Mesendoderm (in vitro differentiated cells): ENCODE measurements around the gene ZMYND11.

Experiments
- DNase-seq: peaks from one replicate; pipeline ENCODE4 v3.0.0; 2013
- H2AK5ac ChIP-seq: 2 replicates; pipeline ENCODE4 v1.6.1; 2013; ENCODE audit warnings: low read length, inconsistent platforms
- H2BK120ac ChIP-seq: 2 replicates; pipeline ENCODE4 v1.6.1; 2013; ENCODE audit warnings: low read depth, mild to moderate bottlenecking, low read length, moderate library complexity, mixed read lengths
- H2BK15ac ChIP-seq: replicated peaks from 2 replicates; pipeline ENCODE4 v1.6.1; 2013; ENCODE audit warnings: low read depth, mild to moderate bottlenecking, moderate library complexity
- H2BK5ac ChIP-seq: 2 replicates; pipeline ENCODE4 v1.6.1; 2013; ENCODE audit warnings: low read length, inconsistent platforms
- H3K18ac ChIP-seq: 2 replicates; pipeline ENCODE4 v1.6.1; 2013; ENCODE audit warnings: mild to moderate bottlenecking, low read length, mixed read lengths
- H3K23ac ChIP-seq: one replicate; pipeline ENCODE4 v1.6.1; 2013; ENCODE audit warnings: low read length
- H3K27ac ChIP-seq: 2 replicates; pipeline ENCODE4 v1.5.1; 2013; ENCODE audit warnings: low read depth, mild to moderate bottlenecking, inconsistent platforms, low read length, moderate library complexity
- H3K27me3 ChIP-seq: 2 replicates; pipeline ENCODE4 v1.6.1; 2013; ENCODE audit warnings: low read length, control low read depth, mild to moderate bottlenecking, inconsistent platforms; ENCODE audit not compliant: insufficient read depth, poor library complexity
- H3K36me3 ChIP-seq: 2 replicates; pipeline ENCODE4 v1.6.1; 2013; ENCODE audit warnings: low read length, inconsistent platforms; ENCODE audit not compliant: control insufficient read depth, insufficient read depth
- H3K4ac ChIP-seq: one replicate; pipeline ENCODE4 v1.6.1; 2013; ENCODE audit warnings: low read depth, mild to moderate bottlenecking, low read length, moderate library complexity
- H3K4me1 ChIP-seq: 2 replicates; pipeline ENCODE4 v1.6.1; 2013; ENCODE audit warnings: low read depth, low read length, inconsistent platforms; ENCODE audit not compliant: control insufficient read depth
- H3K4me2 ChIP-seq: 2 replicates; pipeline ENCODE4 v1.6.1; 2013; ENCODE audit warnings: low read length
- H3K4me3 ChIP-seq: 2 replicates; pipeline ENCODE4 v1.5.1; 2013; ENCODE audit warnings: mild to moderate bottlenecking, low read length
- H3K56ac ChIP-seq: one replicate; pipeline ENCODE4 v1.6.1; 2013; ENCODE audit warnings: low read length
- H3K79me1 ChIP-seq: 2 replicates; pipeline ENCODE4 v1.6.1; 2013; ENCODE audit warnings: low read length, inconsistent platforms
- H3K79me2 ChIP-seq: 2 replicates; pipeline ENCODE4 v1.6.1; 2013; ENCODE audit warnings: mild to moderate bottlenecking, low read length; ENCODE audit not compliant: control insufficient read depth, insufficient read depth
- H3K9ac ChIP-seq: 2 replicates; pipeline ENCODE4 v1.6.1; 2013; ENCODE audit warnings: low read length, inconsistent platforms
- H4K5ac ChIP-seq: one replicate; pipeline ENCODE4 v1.6.1; 2013; ENCODE audit warnings: low read length
- H4K8ac ChIP-seq: one replicate; pipeline ENCODE4 v1.6.1; 2013; ENCODE audit warnings: low read depth, mild to moderate bottlenecking, control low read depth, low read length, moderate library complexity
- WGBS: extraction: QIAGEN DNeasy Blood & Tissue Kit; methylation state at CpG from one replicate; pipeline ENCODE4 v1.1.7; 2013; ENCODE audit warnings: low lambda C conversion rate, missing lambda C conversion rate; ENCODE audit not compliant: insufficient coverage; ENCODE audit errors: extremely low coverage; 5-methylcytosine and 5-hydroxymethylcytosine counted together

ZMYND11 gene

DNA sequence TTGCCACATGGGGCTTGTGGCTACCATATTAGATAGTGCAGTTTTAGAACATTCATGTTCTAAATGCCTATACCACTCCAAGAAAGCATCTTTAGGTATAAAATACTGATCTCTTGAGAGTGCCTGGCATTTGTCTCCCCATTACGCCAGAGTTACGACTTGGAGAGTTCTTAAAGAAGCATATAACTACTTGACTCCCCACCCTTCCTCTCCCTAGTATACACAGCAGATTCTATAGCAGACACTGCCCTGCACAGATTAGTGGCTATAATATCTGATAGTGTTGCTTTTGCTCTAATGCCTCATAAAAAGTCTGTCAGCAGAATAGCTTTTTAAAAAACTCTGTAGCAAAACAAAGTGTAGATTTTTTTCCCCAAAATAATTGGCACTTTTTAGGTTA lies 90.8 kb downstream of the ZMYND11 start:
- Histone ChIP-seq H2AK5ac (no peak overlapping the region), H3K79me2 (no peaks in the 10 kb centered on the region), H2BK120ac (no peak overlapping the region), H3K4me3 (no peak overlapping the region), H3K4me1 (no peaks in the 10 kb centered on the region), H4K8ac (no peak overlapping the region), H3K79me1 (no peaks in the 10 kb centered on the region), H3K4ac (no peak overlapping the region), H2BK15ac (no peak overlapping the region), H3K27ac (no peak overlapping the region), H3K18ac (no peak overlapping the region), H3K36me3 (no peaks in the 10 kb centered on the region), H3K23ac (no peak overlapping the region), H2BK5ac (no peak overlapping the region), H3K4me2 (no peak overlapping the region), H3K27me3 (no peaks in the 10 kb centered on the region), H3K9ac (no peak overlapping the region), H4K5ac (no peak overlapping the region), H3K56ac (no peak overlapping the region)
- WGBS: no CpG with 5 or more reads among the region's 2 CpGs
- DNase-seq: no peak

DNA sequence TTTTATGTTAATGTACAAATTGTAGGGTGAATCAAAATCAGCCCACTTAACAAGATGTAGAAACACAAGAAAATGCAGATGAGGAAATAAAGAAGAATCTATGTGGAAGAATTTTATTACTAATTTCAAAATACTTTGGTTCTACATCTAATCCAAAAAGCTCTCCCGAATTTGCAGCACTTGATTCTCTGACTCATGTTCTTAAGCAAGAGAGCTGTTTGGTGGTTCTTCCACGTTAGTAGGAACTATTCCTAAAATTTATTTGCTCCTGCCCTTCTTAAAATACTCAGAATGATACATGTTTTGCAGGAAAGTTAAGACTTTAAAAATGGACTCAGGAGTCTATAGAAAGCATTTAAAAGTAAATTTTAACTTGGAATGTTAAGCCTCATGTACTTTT lies 91.8 kb downstream of the ZMYND11 start:
- no peak overlapping the region for H3K18ac ChIP-seq
- no peaks in the 10 kb centered on the region for H3K79me1 ChIP-seq
- WGBS: no CpG with 5 or more reads among the region's 2 CpGs
- H4K8ac ChIP-seq: no peak overlapping the region
- H3K23ac ChIP-seq: no peak overlapping the region
- H2AK5ac ChIP-seq: no peak overlapping the region
- no peaks in the 10 kb centered on the region for H3K4me1 ChIP-seq
- DNase-seq: no peak
- H3K4ac ChIP-seq: no peak overlapping the region
- no peak overlapping the region for H2BK5ac ChIP-seq
- no peak overlapping the region for H3K4me3 ChIP-seq
- H3K27ac ChIP-seq: no peak overlapping the region
- H3K27me3 ChIP-seq: no peaks in the 10 kb centered on the region
- H4K5ac ChIP-seq: no peak overlapping the region
- no peak overlapping the region for H3K9ac ChIP-seq
- H2BK120ac ChIP-seq: no peak overlapping the region
- H3K36me3 ChIP-seq: no peaks in the 10 kb centered on the region
- no peak overlapping the region for H2BK15ac ChIP-seq
- H3K56ac ChIP-seq: no peak overlapping the region
- H3K79me2 ChIP-seq: no peaks in the 10 kb centered on the region
- no peak overlapping the region for H3K4me2 ChIP-seq

DNA sequence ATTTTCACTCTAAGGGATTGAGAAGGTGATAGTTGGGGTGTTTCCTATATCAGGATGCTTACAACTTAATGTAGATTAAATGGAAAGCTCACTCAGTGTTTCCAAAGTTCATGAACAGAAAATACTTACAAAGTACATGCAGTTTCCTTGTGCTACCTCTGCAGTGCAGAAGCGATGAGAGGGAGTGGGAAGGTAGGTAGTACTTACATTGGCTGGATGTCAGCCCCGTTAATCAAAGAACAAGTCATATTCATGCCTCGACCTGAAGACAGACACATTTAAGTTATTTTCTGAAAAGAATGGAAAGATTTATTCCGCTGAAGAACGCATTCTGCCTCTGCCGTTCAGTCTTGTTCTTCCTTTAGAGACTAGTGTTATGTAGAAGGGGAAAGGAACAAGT lies 93.1 kb downstream of the ZMYND11 start:
- H3K36me3 ChIP-seq: no peaks in the 10 kb centered on the region
- H3K23ac ChIP-seq: no peak overlapping the region
- H3K79me2 ChIP-seq: no peaks in the 10 kb centered on the region
- no peak overlapping the region for H4K8ac ChIP-seq
- H3K4me2 ChIP-seq: no peak overlapping the region
- no peak overlapping the region for H3K4me3 ChIP-seq
- H2BK15ac ChIP-seq: no peak overlapping the region
- no peak overlapping the region for H3K9ac ChIP-seq
- no peak overlapping the region for H3K56ac ChIP-seq
- no peaks in the 10 kb centered on the region for H3K27me3 ChIP-seq
- no peak overlapping the region for H3K18ac ChIP-seq
- H3K4me1 ChIP-seq: no peaks in the 10 kb centered on the region
- DNase-seq: no peak
- H3K4ac ChIP-seq: no peak overlapping the region
- H2AK5ac ChIP-seq: no peak overlapping the region
- no peak overlapping the region for H2BK120ac ChIP-seq
- no CpG with 5 or more reads among the region's 6 CpGs for WGBS
- peaks cover 2% of the 10 kb centered on the region for H3K79me1 ChIP-seq
- no peak overlapping the region for H3K27ac ChIP-seq
- no peak overlapping the region for H4K5ac ChIP-seq
- no peak overlapping the region for H2BK5ac ChIP-seq

DNA sequence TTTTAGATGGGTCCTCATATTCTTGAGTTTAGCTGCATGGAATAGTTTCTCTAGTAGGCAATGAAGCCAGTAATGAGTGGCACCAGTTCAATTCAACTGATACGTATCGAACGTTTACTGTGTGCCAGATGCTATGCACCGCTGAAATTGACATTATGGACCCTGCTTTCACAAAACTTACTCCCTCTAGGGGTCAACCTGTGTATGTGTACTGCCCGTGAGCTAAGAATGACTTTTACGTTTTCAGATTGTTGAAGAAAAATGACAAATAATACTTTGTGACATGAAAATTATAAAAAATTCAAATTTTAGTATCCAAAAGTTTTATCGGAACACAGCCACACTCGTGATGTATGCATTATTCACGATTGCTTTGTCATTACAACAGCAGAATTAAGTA lies 95.5 kb downstream of the ZMYND11 start:
- H2AK5ac ChIP-seq: no peak overlapping the region
- H3K79me1 ChIP-seq: peaks cover 2% of the 10 kb centered on the region
- H3K4ac ChIP-seq: no peak overlapping the region
- H4K8ac ChIP-seq: no peak overlapping the region
- H3K18ac ChIP-seq: no peak overlapping the region
- no peak overlapping the region for H3K9ac ChIP-seq
- H3K56ac ChIP-seq: no peak overlapping the region
- no peak overlapping the region for H2BK5ac ChIP-seq
- H3K4me1 ChIP-seq: no peaks in the 10 kb centered on the region
- no peaks in the 10 kb centered on the region for H3K36me3 ChIP-seq
- H3K23ac ChIP-seq: no peak overlapping the region
- peak; percentile 39 for DNase-seq
- H2BK15ac ChIP-seq: no peak overlapping the region
- WGBS: no CpG with 5 or more reads among the region's 9 CpGs
- no peak overlapping the region for H3K27ac ChIP-seq
- H3K27me3 ChIP-seq: no peaks in the 10 kb centered on the region
- H3K4me2 ChIP-seq: no peak overlapping the region
- H3K4me3 ChIP-seq: no peak overlapping the region
- no peaks in the 10 kb centered on the region for H3K79me2 ChIP-seq
- H2BK120ac ChIP-seq: no peak overlapping the region
- no peak overlapping the region for H4K5ac ChIP-seq

DNA sequence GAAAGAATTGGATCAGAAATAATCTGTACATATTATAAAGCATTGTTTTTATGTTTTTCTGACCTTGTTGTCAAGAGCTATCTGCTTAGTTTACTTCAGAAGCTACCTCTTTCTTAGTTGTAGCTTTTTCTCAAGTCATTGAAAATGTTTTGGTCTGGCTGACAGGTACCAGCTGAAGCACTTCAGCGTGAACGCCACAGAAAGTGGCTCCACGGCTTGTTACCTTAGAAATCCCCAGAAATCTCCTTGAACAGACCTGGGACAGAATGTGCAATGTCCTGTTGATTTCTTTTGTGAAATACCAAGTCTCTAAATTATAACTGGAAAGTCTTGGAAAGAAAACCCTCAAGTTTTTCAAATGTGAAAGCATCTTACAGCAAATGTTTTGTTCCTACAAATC lies 96.8 kb downstream of the ZMYND11 start:
- no peak overlapping the region for H2BK5ac ChIP-seq
- H3K27ac ChIP-seq: no peak overlapping the region
- H3K4me2 ChIP-seq: no peak overlapping the region
- no peak overlapping the region for H3K18ac ChIP-seq
- no peaks in the 10 kb centered on the region for H3K36me3 ChIP-seq
- no peak overlapping the region for H2BK15ac ChIP-seq
- no peaks in the 10 kb centered on the region for H3K79me2 ChIP-seq
- H3K27me3 ChIP-seq: no peaks in the 10 kb centered on the region
- H3K4me1 ChIP-seq: no peaks in the 10 kb centered on the region
- H3K4ac ChIP-seq: no peak overlapping the region
- no peak overlapping the region for H3K4me3 ChIP-seq
- no peak overlapping the region for H4K8ac ChIP-seq
- no peak overlapping the region for H2AK5ac ChIP-seq
- no CpG with 5 or more reads among the region's 3 CpGs for WGBS
- H2BK120ac ChIP-seq: no peak overlapping the region
- no peak overlapping the region for H4K5ac ChIP-seq
- H3K9ac ChIP-seq: no peak overlapping the region
- no peak overlapping the region for H3K56ac ChIP-seq
- no peak overlapping the region for H3K23ac ChIP-seq
- H3K79me1 ChIP-seq: peaks cover 2% of the 10 kb centered on the region
- no peak for DNase-seq

DNA sequence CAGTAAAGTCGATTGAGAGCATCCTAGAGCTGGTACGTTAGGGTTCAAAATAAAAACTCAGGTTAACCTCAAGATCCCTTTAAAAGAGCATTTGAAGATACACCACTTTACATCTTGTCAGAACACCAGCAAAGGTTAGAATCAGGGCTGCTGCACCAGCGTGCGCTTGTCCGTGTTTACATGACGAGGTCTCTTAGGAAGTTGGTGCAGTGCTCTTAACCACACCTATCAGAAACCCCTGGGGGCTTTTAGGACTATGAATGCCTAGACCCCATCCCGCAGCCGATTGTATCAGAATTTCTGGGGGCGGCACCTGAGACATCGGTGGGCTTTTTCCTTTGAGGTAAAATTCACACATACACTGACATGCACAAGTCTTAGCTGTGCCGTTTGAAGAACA lies 97.6 kb downstream of the ZMYND11 start:
- no peak for DNase-seq
- H3K4me3 ChIP-seq: no peak overlapping the region
- H3K27me3 ChIP-seq: no peaks in the 10 kb centered on the region
- H3K4ac ChIP-seq: no peak overlapping the region
- peaks cover 2% of the 10 kb centered on the region for H3K79me1 ChIP-seq
- H3K36me3 ChIP-seq: no peaks in the 10 kb centered on the region
- no peak overlapping the region for H4K5ac ChIP-seq
- no peak overlapping the region for H3K18ac ChIP-seq
- no peak overlapping the region for H4K8ac ChIP-seq
- no peaks in the 10 kb centered on the region for H3K4me1 ChIP-seq
- no peaks in the 10 kb centered on the region for H3K79me2 ChIP-seq
- H2BK5ac ChIP-seq: no peak overlapping the region
- no peak overlapping the region for H3K4me2 ChIP-seq
- H3K27ac ChIP-seq: no peak overlapping the region
- H2AK5ac ChIP-seq: no peak overlapping the region
- no peak overlapping the region for H2BK120ac ChIP-seq
- no peak overlapping the region for H2BK15ac ChIP-seq
- no CpG with 5 or more reads among the region's 11 CpGs for WGBS
- H3K23ac ChIP-seq: no peak overlapping the region
- no peak overlapping the region for H3K9ac ChIP-seq
- no peak overlapping the region for H3K56ac ChIP-seq
